PFSK-1 (cell line): Measurements from ENCODE around the gene ARID4B.

Experiments used
- FOXP2 ChIP-seq: optimal IDR thresholded peaks from 2 replicates; pipeline ENCODE3; 2011; ENCODE audit warnings: borderline replicate concordance, control low read depth, inconsistent platforms; ENCODE audit not compliant: insufficient read depth; ENCODE audit errors: extremely low read length, extremely low read depth
- POLR2AphosphoS5 ChIP-seq: IDR thresholded peaks from 2 replicates; pipeline ENCODE4 v1.6.1; 2012; ENCODE audit warnings: low read depth, mild to moderate bottlenecking, control low read depth, low read length, moderate library complexity
- SIN3A ChIP-seq: IDR thresholded peaks from 2 replicates; pipeline ENCODE4 v1.6.1; 2012; ENCODE audit warnings: mild to moderate bottlenecking, low read length, moderate library complexity, borderline replicate concordance; ENCODE audit not compliant: insufficient read depth
- TAF1 ChIP-seq: IDR thresholded peaks from 2 replicates; pipeline ENCODE4 v1.6.1; 2012; ENCODE audit warnings: low read length, control low read depth, borderline replicate concordance; ENCODE audit not compliant: insufficient read depth
- TF ChIP-seq, protein P1 (sequence below), 2 experiments: IDR thresholded peaks; 2 replicates each; pipeline versions ENCODE4 v1.6.1 to v1.8.0; 2011 to 2012; ENCODE audit warnings: low read depth in 2 of 2, low read length in 2 of 2, control low read depth in 1 of 2, inconsistent platforms in 1 of 2, mild to moderate bottlenecking in 1 of 2, moderate library complexity in 1 of 2; ENCODE audit not compliant: insufficient read depth in 1 of 2

ARID4B gene

GRCh38 chr1:235124665-235125064 lies 203.3 kb downstream of the ARID4B start:
- no peak for TF ChIP-seq POLR2AphosphoS5

GRCh38 chr1:235124111-235124510 lies 203.9 kb downstream of the ARID4B start:
- TF ChIP-seq TAF1, result no peak
- TF ChIP-seq, protein P1, sequence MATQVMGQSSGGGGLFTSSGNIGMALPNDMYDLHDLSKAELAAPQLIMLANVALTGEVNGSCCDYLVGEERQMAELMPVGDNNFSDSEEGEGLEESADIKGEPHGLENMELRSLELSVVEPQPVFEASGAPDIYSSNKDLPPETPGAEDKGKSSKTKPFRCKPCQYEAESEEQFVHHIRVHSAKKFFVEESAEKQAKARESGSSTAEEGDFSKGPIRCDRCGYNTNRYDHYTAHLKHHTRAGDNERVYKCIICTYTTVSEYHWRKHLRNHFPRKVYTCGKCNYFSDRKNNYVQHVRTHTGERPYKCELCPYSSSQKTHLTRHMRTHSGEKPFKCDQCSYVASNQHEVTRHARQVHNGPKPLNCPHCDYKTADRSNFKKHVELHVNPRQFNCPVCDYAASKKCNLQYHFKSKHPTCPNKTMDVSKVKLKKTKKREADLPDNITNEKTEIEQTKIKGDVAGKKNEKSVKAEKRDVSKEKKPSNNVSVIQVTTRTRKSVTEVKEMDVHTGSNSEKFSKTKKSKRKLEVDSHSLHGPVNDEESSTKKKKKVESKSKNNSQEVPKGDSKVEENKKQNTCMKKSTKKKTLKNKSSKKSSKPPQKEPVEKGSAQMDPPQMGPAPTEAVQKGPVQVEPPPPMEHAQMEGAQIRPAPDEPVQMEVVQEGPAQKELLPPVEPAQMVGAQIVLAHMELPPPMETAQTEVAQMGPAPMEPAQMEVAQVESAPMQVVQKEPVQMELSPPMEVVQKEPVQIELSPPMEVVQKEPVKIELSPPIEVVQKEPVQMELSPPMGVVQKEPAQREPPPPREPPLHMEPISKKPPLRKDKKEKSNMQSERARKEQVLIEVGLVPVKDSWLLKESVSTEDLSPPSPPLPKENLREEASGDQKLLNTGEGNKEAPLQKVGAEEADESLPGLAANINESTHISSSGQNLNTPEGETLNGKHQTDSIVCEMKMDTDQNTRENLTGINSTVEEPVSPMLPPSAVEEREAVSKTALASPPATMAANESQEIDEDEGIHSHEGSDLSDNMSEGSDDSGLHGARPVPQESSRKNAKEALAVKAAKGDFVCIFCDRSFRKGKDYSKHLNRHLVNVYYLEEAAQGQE (IDR thresholded peaks at IDR 0.05; ENCODE audit: insufficient read depth in 1 of 2, low read depth in 2 of 2, low read length in 2 of 2), result no peak

GRCh38 chr1:235122348-235122747 lies 205.6 kb downstream of the ARID4B start:
- TF ChIP-seq FOXP2 (no peak), POLR2AphosphoS5 (no peak), TAF1 (no peak), SIN3A (no peak)
- TF ChIP-seq, protein P1 (IDR thresholded peaks at IDR 0.05; ENCODE audit: insufficient read depth in 1 of 2, low read depth in 2 of 2, low read length in 2 of 2), result no peak
